HG02970 (cell line): ENCODE results near the gene PRKAA1.

Experiments
- ATAC-seq: cut with Tn5 transposase; IDR thresholded peaks from one replicate; pipeline ENCODE4 v1.9.1; 2021; ENCODE audit warnings: mild to moderate bottlenecking, moderate library complexity, moderate number of reproducible peaks; ENCODE audit not compliant: unreplicated experiment, low FRiP score

The PRKAA1 gene

DNA sequence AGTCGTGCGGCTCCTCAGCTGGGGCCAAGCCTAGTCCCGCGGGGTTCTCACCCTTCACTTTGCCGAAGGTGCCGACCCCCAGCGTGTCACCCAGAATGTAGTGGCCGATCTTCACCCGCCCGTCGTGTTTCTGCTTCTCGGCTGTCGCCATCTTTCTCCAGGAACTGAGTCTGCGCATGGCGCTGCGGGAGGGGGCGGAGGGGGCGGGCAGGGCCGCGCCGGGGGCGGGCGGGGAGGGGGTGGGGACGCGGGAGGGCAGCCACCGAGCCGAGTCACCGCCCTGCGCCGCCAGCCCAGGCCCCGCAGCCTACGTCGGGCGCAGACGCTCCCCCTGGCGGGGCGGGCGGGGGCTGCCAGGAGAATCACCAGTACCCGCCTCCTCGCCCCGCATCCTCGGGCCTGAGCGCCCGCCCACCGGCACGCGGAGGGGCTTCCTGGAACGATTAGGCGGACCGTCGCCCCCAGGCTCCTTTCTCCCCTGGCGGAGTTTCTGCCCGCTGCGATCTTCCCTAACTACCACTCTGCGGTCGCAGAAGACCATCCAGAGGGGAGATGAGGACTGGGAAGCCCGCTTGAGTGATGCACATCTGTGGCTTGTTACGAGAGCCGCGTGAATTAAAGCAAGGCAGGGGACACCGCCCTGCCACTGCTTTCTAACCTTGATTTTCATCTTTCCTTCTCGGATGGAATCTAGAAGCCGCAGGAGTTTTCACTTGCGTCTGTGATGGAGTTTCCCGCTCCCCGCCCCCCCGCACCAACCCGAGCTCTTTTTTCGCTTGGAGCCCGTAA, at the start of gene PRKAA1:
Gene PRKAA1, minus strand, starts transcription at position 363 of the 789 bp plus-strand sequence. Its CDS starts 185 bp downstream, at position 178.
- peak; percentile 99 for ATAC-seq

DNA sequence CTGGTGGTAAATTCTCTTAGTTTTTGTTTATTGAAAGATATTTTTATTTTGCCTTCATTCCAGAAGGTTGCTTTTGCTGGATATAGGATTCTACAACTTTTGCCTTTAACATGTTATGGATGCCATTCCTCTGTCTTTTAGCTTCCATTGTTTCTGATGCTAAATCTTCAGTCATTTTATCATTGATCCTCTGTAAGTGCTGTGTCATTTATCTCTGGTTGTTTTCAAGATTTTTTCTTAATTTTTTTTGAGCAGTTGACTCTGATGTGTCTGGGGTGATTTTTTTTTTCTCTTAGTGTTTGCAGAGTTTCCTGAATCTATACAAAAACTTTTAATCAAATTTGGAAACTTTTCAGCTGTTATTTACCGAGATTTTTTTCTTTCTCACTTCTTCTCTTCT, 49.4 kb upstream of the PRKAA1 start:
- no peak for ATAC-seq

DNA sequence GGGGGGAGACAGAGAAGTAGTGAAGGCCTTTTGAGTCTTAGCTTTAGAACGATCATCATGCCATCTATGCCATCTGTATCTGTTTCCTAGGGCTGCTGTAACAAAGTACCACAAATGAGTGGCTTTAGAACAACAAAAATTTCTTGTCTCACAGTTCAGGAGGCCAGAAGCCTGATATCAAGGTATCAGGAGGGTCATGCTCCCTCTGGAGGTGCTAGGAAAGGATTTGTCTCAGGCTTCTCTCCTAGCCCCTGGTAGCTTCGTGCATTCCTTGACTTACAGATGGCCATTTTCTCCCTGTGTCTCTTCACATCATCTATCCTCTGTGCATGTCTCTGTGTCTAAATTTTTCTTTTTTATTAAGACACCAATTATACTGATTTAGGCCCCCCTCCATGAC, 48.2 kb upstream of the PRKAA1 start:
- ATAC-seq, result no peak

DNA sequence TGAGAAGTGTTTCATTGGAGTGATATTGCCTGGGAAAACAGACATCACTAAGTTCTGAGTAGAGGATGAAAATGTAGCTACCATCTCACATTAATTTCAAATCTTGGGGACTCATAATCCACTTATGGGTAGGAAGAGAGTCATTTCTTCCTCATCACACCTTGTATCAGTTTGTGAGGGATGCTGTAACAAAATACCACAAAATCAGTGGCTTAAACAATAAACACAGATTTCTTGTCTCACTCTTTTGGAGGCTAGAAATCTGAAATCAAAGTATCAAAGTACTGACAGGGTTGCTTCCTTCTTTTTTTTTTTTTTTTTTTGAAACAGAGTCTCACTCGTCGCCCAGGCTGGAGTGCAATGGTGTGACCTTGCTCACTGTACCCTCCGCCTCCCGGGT, 46.4 kb upstream of the PRKAA1 start:
- ATAC-seq, result no peak

DNA sequence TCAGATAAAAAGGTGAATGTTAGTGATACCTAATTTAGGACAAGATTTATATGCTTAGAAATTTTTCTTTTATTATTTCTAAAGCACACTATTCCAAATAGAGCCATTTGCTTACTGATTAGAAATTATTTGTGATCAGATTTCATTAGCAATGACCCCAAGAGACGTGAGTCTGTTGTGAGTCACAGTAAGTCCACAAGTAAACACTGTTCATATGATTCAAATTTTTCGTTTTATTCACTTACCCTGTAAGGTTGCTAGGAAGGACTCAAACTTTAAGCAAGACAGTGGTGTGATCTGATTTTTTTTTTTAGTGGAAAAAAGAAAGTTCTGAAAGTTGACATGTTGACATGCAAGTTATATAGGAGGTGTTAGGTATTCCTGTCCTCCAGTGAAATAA, 44.2 kb upstream of the PRKAA1 start:
- no peak for ATAC-seq

DNA sequence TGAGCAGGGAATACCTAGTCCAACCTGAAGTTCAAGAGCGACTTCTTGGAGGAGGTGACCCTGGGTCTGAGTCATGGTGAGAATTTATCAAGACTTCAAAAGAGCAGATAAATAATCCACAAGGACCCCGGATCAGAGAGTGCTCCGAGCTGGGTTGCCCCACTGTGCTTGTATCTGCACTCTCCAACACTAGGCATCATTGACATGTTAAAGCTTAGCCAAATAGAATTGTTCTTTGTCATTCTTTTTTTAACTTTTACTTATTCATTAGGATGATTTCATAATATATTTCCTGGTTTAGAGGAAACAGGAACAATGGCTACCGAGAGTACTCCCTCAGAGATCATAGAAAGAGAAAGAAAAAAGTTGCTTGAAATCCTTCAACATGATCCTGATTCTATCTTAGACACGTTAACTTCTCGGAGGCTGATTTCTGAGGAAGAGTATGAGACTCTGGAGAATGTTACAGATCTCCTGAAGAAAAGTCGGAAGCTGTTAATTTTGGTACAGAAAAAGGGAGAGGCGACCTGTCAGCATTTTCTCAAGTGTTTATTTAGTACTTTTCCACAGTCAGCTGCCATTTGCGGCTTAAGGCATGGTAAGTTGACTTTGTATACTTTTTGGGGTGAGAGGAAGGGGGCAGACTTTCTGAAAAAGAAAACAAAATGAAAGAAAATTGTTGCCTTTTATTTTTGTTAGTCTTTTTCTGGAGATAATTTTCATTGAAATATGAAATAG, 43.1 kb upstream of the PRKAA1 start, which contains the start of gene CARD6:
Gene CARD6, plus strand, starts transcription at position 300 of the 738 bp plus-strand sequence. Its CDS starts 16 bp downstream, at position 316.
- peak; percentile 51 for ATAC-seq

DNA sequence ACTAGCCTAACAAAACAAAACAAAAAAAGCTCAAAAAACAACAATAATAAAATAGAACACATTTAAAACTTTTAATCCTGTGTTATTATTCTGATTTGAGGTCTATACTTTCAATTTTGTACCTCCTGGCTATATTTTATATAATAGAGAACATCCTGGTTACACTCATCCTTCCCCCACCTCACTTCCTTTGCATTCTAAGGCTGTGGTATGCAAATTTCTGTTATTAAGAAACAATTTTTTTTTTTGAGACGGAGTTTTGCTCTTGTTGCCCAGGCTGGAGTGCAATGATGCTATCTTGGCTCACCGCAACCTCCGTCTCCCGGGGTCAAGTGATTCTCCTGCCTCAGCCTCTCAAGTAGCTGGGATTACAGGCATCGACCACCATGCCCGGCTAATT, 39.9 kb upstream of the PRKAA1 start:
- no peak for ATAC-seq

DNA sequence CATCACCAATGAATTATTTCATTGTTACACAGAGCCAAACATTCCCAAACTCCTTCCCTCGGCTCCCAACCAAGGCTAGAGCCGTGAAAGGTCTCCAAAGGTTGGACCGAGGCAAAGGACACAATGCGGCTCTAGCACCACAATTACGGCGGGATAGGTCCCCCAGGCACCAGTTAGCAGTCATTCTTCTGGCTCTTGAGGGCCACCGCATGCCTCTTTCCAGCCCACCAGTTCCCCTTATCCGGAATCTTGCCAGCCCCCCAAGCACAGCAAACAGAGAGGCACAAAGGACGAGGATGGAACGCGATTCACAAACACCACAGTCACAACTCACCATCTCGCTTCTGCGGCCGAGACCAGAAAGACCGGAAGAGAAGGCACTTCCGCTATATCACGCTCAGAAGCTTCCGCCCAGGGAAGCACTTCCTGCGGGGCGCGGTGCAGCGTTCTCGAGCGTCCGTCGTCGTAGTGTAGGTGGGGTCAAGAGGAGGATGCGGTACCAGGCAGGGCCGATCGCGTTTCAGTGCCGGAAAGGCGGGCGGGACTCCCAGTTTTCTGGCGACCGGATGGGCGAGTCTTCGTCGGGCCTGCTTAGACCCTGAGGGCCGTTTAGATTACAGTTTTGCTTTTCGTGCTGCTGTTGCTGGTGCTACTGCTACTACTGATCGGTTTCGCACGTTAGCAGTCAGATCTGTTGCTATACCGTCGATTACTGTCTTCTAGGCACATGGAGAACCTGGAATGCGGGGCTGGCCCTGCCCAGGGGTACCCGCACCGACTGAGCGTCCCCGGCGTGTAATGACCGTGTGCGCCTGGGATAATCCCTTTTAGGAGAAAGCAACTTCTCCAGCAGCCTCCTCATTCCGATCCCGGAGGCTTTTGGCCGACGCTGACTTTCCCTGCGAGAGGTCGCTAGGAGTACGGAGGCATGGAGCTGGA, 36.9 kb upstream of the PRKAA1 start, which contains the start of gene RPL37:
Gene RPL37, minus strand, starts transcription at position 374 of the 939 bp plus-strand sequence. Its CDS starts 37 bp downstream, at position 337.
- peak; percentile 98 for ATAC-seq

DNA sequence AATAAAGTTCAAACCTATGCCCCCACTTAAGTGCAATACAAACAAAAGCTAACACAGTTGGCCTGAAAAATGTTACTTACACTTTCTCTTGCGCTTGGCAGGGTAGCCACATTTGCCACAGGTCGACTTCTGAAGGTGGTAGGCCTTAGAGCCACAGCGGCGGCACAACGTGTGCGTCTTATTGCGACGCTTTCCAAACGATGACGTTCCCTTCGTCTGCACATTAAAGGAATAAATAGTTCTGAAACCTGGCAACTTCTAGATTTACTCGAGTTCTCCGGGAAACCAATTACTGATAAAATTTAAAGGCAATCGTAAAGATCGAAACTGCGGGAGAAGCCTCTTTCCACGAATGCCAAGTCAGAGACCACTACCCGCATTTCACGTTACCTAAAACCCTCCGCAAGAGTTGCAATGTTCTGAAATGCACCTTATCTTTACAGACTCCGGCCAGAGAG, 36.2 kb upstream of the PRKAA1 start:
- ATAC-seq, result no peak

DNA sequence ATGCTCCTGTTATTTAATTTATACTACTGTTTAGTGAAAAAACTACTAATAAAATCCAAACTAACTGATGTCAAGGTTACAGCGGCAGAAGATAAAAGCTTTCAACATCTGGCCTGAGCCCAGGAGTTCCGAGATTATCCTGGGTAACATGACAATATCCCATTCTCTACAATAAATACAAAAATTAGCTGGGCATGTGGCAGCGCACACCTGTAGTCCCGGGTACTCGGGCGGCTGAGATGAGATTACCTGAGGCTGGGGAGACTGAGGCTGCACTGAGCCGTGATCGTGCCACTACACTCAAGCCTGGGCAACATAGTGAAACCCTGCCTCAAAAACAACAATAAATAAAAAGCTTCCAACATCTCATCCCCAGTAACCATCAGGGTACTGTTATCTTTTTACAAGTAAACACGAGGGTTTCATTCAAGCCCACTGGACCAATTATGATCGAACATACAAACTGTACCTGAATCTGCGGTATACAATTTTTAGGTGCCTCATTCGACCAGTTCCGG, 35.6 kb upstream of the PRKAA1 start:
- no peak for ATAC-seq

DNA sequence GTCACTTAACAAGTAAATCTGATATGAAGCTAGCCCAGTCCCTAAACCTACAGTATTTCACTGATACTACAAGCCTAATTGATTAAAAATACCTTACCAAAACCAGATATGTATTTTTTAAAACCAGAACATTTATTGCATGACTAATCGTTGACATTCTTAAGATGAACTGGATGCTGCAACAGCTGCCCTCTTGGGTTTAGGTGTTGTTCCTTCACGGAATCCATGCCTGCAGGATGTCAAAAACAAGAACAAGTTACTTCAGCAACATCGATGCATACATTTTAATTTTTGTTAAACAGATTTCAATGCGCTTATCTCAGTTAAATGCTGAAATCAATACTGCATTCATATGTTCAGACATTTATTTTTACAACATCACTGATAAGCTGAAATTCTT, 34.2 kb upstream of the PRKAA1 start:
- ATAC-seq, result no peak

DNA sequence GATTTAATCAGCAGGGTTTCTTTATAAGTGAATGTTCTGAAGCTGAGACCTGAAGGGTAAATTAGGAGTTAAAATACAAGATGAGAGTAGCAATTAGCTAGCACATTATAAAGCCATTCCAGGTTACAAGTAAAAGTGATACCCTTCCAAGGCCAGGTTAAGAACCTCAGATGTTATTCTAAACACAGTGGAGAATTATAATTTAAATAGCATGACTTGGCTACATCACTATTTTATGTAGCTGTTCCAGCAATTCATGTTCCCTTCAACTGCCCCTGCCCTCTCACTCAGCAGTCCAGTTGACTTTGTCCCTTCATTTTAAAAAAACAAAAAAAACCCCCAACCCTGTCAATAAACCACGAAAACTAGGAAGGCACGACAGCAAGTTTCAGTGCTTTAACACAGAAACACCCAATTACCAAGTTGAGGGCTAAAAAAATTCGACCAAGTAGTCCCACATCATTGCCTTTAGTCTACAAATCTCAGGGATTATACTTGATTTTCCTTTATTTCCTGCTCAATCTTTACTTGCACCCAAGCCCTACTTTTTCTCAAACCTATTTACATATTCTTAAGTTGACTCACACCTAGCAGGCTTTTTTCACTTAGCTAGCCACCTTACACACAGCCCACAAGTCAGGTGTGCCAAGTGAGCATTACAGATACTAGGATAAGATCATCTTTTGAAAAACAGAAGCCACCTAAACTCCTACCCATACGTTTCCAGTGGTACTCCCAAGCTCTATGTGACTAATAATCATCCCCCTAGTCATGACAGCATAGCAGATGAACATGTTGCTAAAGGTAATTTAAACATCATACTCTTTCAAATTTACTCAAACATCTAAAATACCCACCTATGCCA, 33.4 kb upstream of the PRKAA1 start:
- no peak for ATAC-seq

DNA sequence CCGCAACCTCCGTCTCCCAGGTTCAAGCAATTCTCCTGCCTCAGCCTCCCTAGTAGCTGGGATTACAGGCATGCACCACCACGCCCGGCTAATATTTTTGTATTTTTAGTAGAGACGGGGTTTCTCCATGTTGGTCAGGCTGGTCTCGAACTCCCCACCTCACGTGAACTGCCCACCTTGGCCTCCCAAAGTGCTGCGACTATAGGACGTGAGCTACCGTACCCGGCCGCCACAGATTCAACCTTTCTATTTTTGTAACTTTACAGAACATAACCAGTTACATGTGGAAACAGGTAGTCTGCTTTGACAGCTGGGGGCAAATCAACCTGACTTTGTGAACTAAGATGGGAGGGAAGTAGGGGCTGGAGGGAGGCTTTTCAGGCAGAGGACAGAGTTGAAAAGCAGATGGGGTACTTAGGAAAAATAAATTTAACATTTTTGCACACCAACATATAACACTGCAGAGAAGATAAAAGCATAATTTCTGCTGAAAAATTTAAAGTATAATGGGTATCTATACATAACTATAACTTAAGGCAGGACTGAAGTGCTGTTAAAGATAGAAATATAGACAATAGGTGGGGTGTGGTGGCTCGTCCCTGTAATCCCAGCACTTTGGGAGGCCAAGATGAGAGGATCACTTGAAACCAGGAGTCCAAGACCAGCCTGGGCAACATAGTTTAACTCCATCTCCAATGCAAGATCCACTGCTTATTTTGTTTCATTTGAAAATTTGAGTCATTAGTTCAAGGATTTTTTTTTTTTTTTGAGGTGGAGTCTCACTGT, 31.8 kb upstream of the PRKAA1 start:
- no peak for ATAC-seq

DNA sequence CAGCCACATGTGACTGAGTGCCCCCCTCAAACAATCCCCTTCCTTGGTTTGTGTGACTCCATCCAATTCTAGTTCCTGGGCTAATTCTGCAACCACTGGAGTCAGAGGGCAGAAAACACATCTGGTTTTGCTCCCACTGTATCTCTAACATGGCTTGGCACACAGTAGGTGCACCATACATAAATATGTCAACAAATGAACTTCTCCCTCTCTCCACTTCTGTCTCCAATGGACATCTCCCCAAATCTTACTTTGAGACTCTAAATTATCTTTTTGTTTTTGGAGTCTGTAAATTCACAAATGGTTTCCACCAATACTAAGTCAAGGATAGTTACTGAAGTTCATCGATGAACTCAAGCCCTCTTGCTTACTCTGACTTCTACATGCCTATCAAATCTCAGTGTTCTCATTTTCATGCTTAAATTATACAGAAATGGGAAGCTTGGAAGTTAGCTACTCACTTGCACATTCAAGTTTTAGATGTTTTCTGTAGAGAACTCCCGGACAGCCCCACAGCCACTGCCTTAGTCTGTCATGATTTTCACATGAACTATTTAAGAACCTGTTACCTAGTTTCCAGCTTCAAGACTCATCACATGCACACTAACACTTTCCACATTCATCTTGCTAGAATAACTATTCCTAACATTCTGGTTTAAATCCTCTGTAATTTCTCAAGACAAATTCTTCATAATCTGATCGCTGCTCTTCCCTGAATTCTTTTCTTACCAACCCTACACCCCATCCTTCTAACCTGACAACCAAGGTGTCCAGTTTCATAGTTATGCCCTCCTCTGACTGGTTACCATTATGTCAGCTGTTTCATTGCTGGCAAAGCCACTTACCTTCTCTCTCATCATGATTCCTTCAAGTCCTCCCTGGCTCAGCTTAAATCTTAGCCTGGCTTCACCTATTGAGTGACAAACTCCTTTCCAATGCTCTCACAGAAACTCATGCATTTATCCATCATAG, 30.8 kb upstream of the PRKAA1 start:
- ATAC-seq, result no peak

DNA sequence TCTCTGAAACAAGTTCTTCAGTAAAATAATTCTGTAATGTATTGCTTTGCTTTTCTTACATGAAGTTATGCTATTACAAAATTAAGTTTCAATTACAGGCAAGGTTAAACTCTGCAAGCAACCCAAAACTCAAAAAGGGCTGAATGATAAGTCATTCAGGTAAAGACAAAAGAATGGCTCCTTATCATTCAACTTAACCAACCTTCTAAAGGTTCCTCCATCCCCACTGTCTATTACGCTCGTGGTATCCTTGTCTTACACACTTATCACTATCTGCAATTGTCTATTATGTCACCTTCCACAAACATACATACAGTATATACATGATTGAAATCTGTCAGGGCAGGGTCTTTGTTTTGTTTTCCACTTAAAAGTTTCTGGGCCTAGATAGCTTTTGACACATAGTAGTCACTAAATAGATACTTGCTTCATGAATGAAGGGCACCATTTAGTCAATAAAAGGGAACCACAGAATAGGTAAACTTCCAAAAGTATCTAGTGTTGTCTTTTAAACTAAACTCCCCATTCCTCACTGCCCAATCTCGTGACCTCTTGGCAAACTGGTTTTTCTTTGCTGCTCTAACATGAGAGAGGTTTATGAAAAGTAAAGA, 30.0 kb upstream of the PRKAA1 start:
- no peak for ATAC-seq

DNA sequence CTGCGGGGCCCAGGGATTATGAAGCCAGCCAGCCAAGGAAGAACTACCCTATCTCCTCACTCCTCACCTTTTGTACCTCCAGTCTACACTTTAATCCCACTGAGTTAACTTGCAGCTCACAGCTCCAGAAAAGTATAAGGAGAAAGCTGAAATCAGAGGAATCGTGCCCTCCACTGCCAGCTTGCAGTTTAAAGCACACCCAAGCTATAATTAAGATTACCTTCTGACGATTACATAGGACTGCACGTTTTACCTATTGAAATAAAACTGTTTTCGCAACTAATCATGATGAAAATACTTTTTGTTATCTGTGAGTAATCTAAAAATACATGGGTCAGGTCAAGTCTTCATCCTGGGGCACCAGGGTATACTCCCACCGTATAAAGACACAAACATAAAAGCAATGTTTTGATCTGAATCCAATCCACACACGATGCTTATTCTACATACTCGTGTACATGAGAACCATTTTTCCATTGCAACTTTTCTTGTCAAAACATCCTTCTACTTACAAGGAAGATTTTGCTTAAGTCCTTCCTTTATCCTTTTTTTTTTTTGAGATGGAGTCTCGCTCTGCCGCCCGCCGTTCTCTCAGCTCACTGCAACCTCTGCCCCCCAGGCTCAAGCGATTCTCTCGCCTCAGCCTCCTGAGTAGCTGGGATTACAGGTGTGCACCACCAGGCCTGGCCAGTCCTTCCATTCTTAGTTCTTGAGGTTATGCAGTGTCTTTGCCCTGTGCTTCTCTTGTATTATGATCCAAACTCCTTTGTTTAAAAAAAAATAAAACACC, 29.2 kb upstream of the PRKAA1 start:
- no peak for ATAC-seq
